HCT116 (cell line): ENCODE results near the gene SYNPR. TPM values are rescaled to one million over a fixed set of nuclear protein-coding genes. Genes with fewer than 3 reads are reported as not detected.

Source experiments
- ATAC-seq: fragments of 200-7000 bp; cut with Tn5 transposase; 2 replicates; pipeline ENCODE4 v1.9.1; 2020; ENCODE audit warnings: mild to moderate bottlenecking, moderate library complexity
- BruUV-seq: library from RNA; stranded (reverse); fragments of 400-500 nt; replicated peaks from 2 replicates; lab custom pipeline; 2021; lab: Mats Ljungman, UMichigan
- CTCF ChIA-PET: fragments of 300-600 bp; sonication (Branson Sonifier 250); formaldehyde crosslinking; loops from one replicate; lab custom pipeline; 2021; ENCODE audit warnings: antibody characterized with exemption; lab: Charles Lee
- POLR2A ChIA-PET: fragments of 300-600, 350-600 bp; sonication (Branson Sonifier 250); formaldehyde crosslinking; loops from one replicate; lab custom pipeline; 2021; ENCODE audit warnings: antibody characterized with exemption; lab: Charles Lee
- RAD21 ChIA-PET, 2 experiments: fragments of 300-600 bp; sonication (Branson Sonifier 250); formaldehyde crosslinking; loops; one replicate each; lab custom pipeline; 2023; ENCODE audit warnings: low total read pairs in 2 of 2; ENCODE audit not compliant: uncharacterized antibody in 2 of 2, unreplicated experiment in 2 of 2, low non-redundant PET in 1 of 2; lab: Charles Lee
- DNase-seq: peaks from one replicate; pipeline ENCODE4 v3.0.0-alpha.2; 2010; ENCODE audit warnings: low read depth, low spot score
- H2AFZ ChIP-seq: fragments of 200-600 bp; shearing (Covaris generic), sonication (generic); 2 replicates; pipeline ENCODE4 v1.6.1; 2017; ENCODE audit warnings: low read depth, mixed run types, mixed read lengths, antibody characterized with exemption, low read length; ENCODE audit not compliant: poor library complexity, severe bottlenecking
- H3K27ac ChIP-seq: 2 replicates; pipeline ENCODE4 v1.5.1; 2012; ENCODE audit warnings: low read depth, low read length
- H3K27me3 ChIP-seq: fragments of 200-600 bp; sonication (generic); 2 replicates; pipeline ENCODE4 v1.6.1; 2016; ENCODE audit warnings: mixed run types, low read length, mixed read lengths; ENCODE audit not compliant: insufficient read depth
- H3K36me3 ChIP-seq, 2 experiments: fragments of 200-500 bp in 1 of 2; fragments of 200-600 bp in 1 of 2; sonication (Bioruptor generic) in 1 of 2; sonication (generic) in 1 of 2; 2 replicates each; pipeline versions ENCODE4 v1.5.1 to v1.6.1; 2014 to 2016; ENCODE audit warnings: low read length in 2 of 2, inconsistent platforms in 1 of 2, mixed read lengths in 1 of 2, mixed run types in 1 of 2; ENCODE audit not compliant: insufficient read depth in 2 of 2, control insufficient read depth in 1 of 2
- H3K4me1 ChIP-seq, 2 experiments: fragments of 200-600 bp in 1 of 2; sonication (generic) in 1 of 2; 2 replicates each; pipeline versions ENCODE4 v1.5.1 to v1.6.1; 2012 to 2017; ENCODE audit warnings: low read length in 2 of 2, inconsistent platforms in 1 of 2, mild to moderate bottlenecking in 1 of 2, mixed read lengths in 1 of 2, mixed run types in 1 of 2, moderate library complexity in 1 of 2; ENCODE audit not compliant: insufficient read depth in 2 of 2, control insufficient read depth in 1 of 2
- H3K4me2 ChIP-seq: fragments of 200-600 bp; sonication (generic); 2 replicates; pipeline ENCODE4 v1.6.1; 2017; ENCODE audit warnings: mixed run types, low read length, mixed read lengths
- H3K4me3 ChIP-seq, 2 experiments: fragments of 200-600 bp in 1 of 2; sonication (generic) in 1 of 2; replicated peaks in 1 of 2; 2 replicates each; pipeline ENCODE4 v1.5.1; 2011 to 2016; ENCODE audit warnings: low read length in 2 of 2, control low read depth in 1 of 2, low read depth in 1 of 2, mild to moderate bottlenecking in 1 of 2, mixed read lengths in 1 of 2, mixed run types in 1 of 2
- H3K79me2 ChIP-seq: fragments of 200-600 bp; sonication (generic); 2 replicates; pipeline ENCODE4 v1.6.1; 2017; ENCODE audit warnings: mild to moderate bottlenecking, mixed run types, low read length, moderate library complexity, mixed read lengths; ENCODE audit not compliant: insufficient read depth
- H3K9ac ChIP-seq: fragments of 200-600 bp; sonication (generic); 2 replicates; pipeline ENCODE4 v1.6.1; 2016; ENCODE audit warnings: low read length, mixed read lengths
- H3K9me2 ChIP-seq: fragments of 200-600 bp; sonication (generic), shearing (Covaris generic); 2 replicates; pipeline ENCODE4 v1.6.1; 2017; ENCODE audit warnings: mixed run types, mild to moderate bottlenecking, moderate library complexity; ENCODE audit not compliant: insufficient read depth
- H3K9me3 ChIP-seq, 2 experiments: fragments of 200-500 bp in 1 of 2; fragments of 200-600 bp in 1 of 2; sonication (Bioruptor generic) in 1 of 2; sonication (generic) in 1 of 2; 2 replicates each; pipeline ENCODE4 v1.6.1; 2014 to 2017; ENCODE audit warnings: low read length in 2 of 2, mixed read lengths in 2 of 2, inconsistent platforms in 1 of 2, low read depth in 1 of 2, mild to moderate bottlenecking in 1 of 2, mixed run types in 1 of 2, moderate library complexity in 1 of 2; ENCODE audit not compliant: control insufficient read depth in 1 of 2, insufficient read depth in 1 of 2
- H4K20me1 ChIP-seq: fragments of 200-600 bp; sonication (generic), shearing (Covaris generic); 2 replicates; pipeline ENCODE4 v1.6.1; 2017; ENCODE audit warnings: mixed run types, mild to moderate bottlenecking, moderate library complexity; ENCODE audit not compliant: insufficient read depth
- CBX3 ChIP-seq: IDR thresholded peaks from 2 replicates; pipeline ENCODE4 v1.6.1; 2012; ENCODE audit warnings: low read depth
- CEBPB ChIP-seq: IDR thresholded peaks from 2 replicates; pipeline ENCODE4 v1.6.1; 2012; ENCODE audit warnings: low read depth
- EGR1 ChIP-seq: IDR thresholded peaks from 2 replicates; pipeline ENCODE4 v1.6.1; 2012; ENCODE audit warnings: low read depth
- EZH2 ChIP-seq: fragments of 200-600 bp; sonication (generic); IDR thresholded peaks from 2 replicates; pipeline ENCODE4 v1.6.1; 2017; ENCODE audit warnings: antibody characterized with exemption, mixed run types
- FOSL1 ChIP-seq: IDR thresholded peaks from 2 replicates; pipeline ENCODE4 v1.6.1; 2012; ENCODE audit warnings: low read depth
- POLR2AphosphoS5 ChIP-seq: IDR thresholded peaks from 2 replicates; pipeline ENCODE4 v1.6.1; 2011; ENCODE audit warnings: mild to moderate bottlenecking, low read depth, low read length, moderate library complexity
- YY1 ChIP-seq: IDR thresholded peaks from 2 replicates; pipeline ENCODE4 v1.6.1; 2011; ENCODE audit warnings: low read length, low read depth, moderate library complexity, mild to moderate bottlenecking; ENCODE audit not compliant: insufficient replicate concordance; ENCODE audit errors: extremely low read depth
- ZFX ChIP-seq: fragments of 450-650 bp; IDR thresholded peaks from 2 replicates; pipeline ENCODE4 v1.6.1; 2017
- ZNF274 ChIP-seq: fragments of 200-500 bp; sonication (Bioruptor generic); IDR thresholded peaks from 2 replicates; pipeline ENCODE4 v1.6.1; 2014; ENCODE audit warnings: mild to moderate bottlenecking, low read depth, low read length, inconsistent platforms
- intact Hi-C: fragments of 100-400 bp; cut with micrococcal nuclease; formaldehyde crosslinking; loops from 2 replicates; pipeline ENCODE4 v1.10.0; 2022
- total RNA-seq: library from RNA; stranded (reverse); gene quantifications from one replicate; pipeline ENCODE4 v1.2.1, GENCODE V29; 2021; ENCODE audit not compliant: unreplicated experiment
- TF ChIP-seq, protein P1 (sequence below): IDR thresholded peaks from 2 replicates; pipeline ENCODE4 v1.6.1; 2012
- TF ChIP-seq, protein P2 (sequence below): IDR thresholded peaks from 2 replicates; pipeline ENCODE4 v1.6.1; 2012
- TF ChIP-seq, protein P3 (sequence below): IDR thresholded peaks from 2 replicates; pipeline ENCODE4 v1.6.1; 2012; ENCODE audit warnings: low read depth

SYNPR gene
- total RNA-seq, 1 experiment from 2014 or later: not detected

DNA sequence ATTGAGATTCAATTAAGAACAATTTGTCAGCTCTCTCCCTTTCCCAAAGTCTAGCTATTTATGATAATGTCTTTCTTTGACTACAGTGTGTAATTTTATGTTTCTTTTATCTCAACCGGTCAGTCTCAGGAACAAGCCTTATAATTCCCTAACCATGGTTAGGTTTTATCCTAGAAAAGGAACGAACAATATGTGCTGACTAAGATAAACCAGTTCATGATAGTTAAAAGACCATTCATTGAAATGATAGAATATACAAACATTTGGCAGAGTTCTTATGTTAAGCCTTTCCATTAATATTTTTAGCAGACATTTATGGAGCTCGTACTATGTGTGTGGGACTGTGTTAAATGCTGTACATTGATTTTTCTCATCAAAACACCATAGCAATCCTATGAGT is 106.3 kb downstream of the SYNPR start:
- Histone ChIP-seq H3K4me3 (no peak overlapping the region), H3K9me3 (no peaks in the 10 kb centered on the region), H3K27me3 (0 out of 2 replicates have a peak, but pooled peaks cover 4% of the 10 kb centered on the region), H3K36me3 (no peaks in the 10 kb centered on the region), H3K79me2 (no peaks in the 10 kb centered on the region), H3K4me2 (no peak overlapping the region), H3K27ac (no peak overlapping the region), H2AFZ (no peak overlapping the region), H4K20me1 (no peaks in the 10 kb centered on the region), H3K9ac (no peak overlapping the region), H3K9me2 (no peaks in the 10 kb centered on the region), H3K4me1 (no peaks in the 10 kb centered on the region)
- no TSS peak for BruUV-seq
- no peak for TF ChIP-seq CBX3
- RAD21 ChIA-PET: no interaction called here
- POLR2A ChIA-PET: no interaction called here
- DNase-seq (no peak), ATAC-seq (no peak)
- CTCF ChIA-PET: no interaction called here
- intact Hi-C loops: no loop called here

DNA sequence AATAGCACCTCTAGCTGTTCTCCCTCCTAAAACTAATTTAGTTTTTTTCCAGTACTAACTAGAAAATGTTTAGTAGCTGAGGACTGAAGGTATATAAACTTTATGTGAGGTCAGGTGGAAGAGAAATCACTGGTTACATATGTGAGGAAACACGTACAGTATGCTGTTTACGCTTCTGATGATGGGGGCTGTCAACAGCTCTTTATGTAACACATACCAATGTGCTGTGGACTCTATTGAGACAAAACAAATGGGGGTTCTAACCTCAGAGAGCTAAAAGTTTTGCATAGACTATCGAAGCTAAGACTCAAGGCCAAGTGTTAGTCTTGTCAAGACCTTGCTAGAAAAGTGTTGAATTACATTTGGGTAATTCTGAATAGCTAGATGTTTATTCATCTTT is 107.5 kb downstream of the SYNPR start:
- Histone ChIP-seq H2AFZ (no peak overlapping the region), H3K79me2 (no peaks in the 10 kb centered on the region), H3K9me2 (no peaks in the 10 kb centered on the region), H3K4me2 (no peak overlapping the region), H3K4me3 (no peak overlapping the region), H3K4me1 (no peaks in the 10 kb centered on the region), H3K27me3 (0 out of 2 replicates have a peak, but pooled peaks cover 4% of the 10 kb centered on the region), H3K36me3 (no peaks in the 10 kb centered on the region), H3K27ac (no peak overlapping the region), H3K9me3 (no peaks in the 10 kb centered on the region), H3K9ac (no peak overlapping the region), H4K20me1 (no peaks in the 10 kb centered on the region)
- no peak for ATAC-seq
- POLR2A ChIA-PET: no interaction called here
- no peak for TF ChIP-seq CBX3
- no peak for TF ChIP-seq EZH2
- no TSS peak for BruUV-seq
- intact Hi-C loops: no loop called here
- RAD21 ChIA-PET: no interaction called here
- no peak for DNase-seq
- CTCF ChIA-PET: no interaction called here

DNA sequence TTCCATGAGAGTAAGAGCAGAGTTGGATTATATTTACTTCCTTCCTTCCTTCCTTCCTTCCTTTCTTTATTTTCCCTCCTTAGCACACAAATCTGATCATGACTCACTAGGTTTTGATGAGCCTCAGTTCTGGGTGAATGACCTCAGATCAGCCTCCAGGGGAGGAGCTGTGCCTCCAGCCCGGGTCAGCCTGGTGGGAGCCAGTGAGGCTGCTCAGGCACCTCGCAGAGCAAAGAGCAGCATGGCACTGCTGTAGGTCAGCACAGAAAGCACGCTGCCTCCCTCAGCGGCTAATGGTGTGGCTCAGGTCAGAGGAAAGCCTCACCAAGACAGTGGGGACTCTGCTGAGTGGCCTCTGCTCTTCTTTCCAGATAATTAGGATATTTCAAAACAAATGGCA is 108.5 kb downstream of the SYNPR start:
- no peaks in the 10 kb centered on the region for H3K79me2 ChIP-seq
- no TSS peak for BruUV-seq
- H3K9ac ChIP-seq: no peak overlapping the region
- H3K4me2 ChIP-seq: no peak overlapping the region
- no peaks in the 10 kb centered on the region for H3K36me3 ChIP-seq
- H3K27me3 ChIP-seq: 0 out of 2 replicates have a peak, but pooled peaks cover 4% of the 10 kb centered on the region
- H3K4me1 ChIP-seq: no peaks in the 10 kb centered on the region
- H4K20me1 ChIP-seq: no peaks in the 10 kb centered on the region
- H3K9me3 ChIP-seq: no peaks in the 10 kb centered on the region
- H3K9me2 ChIP-seq: no peaks in the 10 kb centered on the region
- H3K4me3 ChIP-seq: no peak overlapping the region
- intact Hi-C loops: no loop called here
- no peak overlapping the region for H3K27ac ChIP-seq
- ChIA-PET RAD21 (no interaction called here), POLR2A (no interaction called here), CTCF (no interaction called here)
- DNase-seq (no peak), ATAC-seq (no peak)
- no peak overlapping the region for H2AFZ ChIP-seq
- TF ChIP-seq ZNF274 (no peak), CEBPB (no peak), POLR2AphosphoS5 (no peak), FOSL1 (no peak), YY1 (no peak), EGR1 (no peak), ZFX (no peak)
- TF ChIP-seq, protein P1, sequence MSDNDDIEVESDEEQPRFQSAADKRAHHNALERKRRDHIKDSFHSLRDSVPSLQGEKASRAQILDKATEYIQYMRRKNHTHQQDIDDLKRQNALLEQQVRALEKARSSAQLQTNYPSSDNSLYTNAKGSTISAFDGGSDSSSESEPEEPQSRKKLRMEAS: no peak
- TF ChIP-seq, protein P2, sequence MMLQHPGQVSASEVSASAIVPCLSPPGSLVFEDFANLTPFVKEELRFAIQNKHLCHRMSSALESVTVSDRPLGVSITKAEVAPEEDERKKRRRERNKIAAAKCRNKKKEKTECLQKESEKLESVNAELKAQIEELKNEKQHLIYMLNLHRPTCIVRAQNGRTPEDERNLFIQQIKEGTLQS: no peak
- TF ChIP-seq, protein P3, sequence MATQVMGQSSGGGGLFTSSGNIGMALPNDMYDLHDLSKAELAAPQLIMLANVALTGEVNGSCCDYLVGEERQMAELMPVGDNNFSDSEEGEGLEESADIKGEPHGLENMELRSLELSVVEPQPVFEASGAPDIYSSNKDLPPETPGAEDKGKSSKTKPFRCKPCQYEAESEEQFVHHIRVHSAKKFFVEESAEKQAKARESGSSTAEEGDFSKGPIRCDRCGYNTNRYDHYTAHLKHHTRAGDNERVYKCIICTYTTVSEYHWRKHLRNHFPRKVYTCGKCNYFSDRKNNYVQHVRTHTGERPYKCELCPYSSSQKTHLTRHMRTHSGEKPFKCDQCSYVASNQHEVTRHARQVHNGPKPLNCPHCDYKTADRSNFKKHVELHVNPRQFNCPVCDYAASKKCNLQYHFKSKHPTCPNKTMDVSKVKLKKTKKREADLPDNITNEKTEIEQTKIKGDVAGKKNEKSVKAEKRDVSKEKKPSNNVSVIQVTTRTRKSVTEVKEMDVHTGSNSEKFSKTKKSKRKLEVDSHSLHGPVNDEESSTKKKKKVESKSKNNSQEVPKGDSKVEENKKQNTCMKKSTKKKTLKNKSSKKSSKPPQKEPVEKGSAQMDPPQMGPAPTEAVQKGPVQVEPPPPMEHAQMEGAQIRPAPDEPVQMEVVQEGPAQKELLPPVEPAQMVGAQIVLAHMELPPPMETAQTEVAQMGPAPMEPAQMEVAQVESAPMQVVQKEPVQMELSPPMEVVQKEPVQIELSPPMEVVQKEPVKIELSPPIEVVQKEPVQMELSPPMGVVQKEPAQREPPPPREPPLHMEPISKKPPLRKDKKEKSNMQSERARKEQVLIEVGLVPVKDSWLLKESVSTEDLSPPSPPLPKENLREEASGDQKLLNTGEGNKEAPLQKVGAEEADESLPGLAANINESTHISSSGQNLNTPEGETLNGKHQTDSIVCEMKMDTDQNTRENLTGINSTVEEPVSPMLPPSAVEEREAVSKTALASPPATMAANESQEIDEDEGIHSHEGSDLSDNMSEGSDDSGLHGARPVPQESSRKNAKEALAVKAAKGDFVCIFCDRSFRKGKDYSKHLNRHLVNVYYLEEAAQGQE: no peak
